AG08396 (cell line): ENCODE measurements around the gene DERL3.

ENCODE experiments used
- DNase-seq: peaks from one replicate; pipeline ENCODE4 v3.0.0; 2012; ENCODE audit warnings: low spot score, mixed read lengths

Gene DERL3

DNA sequence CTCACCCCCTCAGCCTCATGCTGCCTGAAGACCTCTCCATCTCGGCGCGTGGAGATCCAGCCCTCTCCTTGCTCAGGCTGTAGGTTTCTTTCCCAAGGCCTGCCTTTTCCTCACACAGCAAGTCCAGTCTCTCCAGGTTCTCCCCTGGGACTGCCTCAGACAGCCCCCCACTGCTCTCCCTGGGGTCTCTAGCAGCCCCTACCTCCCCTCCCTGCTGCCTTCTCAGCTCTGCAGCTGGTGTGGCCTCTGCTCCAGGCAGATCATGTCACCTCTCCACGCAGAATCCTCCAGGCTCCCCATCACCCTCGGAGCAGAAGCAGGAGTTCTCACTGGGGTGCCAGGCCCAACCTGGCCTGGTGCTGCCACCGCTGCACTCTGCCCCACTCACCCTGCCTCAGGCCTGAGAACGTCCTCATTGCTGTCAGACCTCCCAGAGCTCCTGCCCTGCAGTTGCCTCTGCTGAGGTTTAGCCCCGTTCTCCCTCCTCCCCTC is 36.9 kb downstream of the DERL3 start:
- DNase-seq = no peak

DNA sequence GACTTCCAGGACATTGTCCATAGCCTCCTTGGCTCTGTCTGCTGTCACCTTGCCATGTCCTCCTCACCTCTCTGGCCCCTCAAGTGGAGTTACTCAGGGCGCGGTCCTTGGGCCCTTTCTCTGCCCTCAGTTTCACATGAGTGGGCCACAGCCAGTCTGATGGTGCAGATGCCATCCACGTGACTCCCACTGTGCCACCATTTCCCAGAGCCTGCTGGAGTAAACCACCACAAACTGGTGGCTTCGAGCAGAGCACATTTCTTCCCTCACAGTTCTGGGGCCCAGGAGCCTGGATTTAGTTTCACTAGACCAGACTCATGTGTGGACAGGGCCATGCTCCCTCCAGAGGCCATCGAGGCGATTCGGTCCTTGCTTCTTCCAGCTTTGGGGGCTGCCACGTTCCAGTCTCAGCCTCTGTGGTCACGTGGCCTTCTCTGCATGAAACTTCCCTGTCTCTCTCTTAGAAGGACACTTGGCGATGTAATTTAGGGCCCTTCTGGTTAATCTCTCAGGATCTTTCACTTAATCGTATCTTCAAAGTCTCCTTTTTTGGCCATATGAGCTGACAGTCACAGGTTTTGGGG is 37.5 kb downstream of the DERL3 start:
- no peak for DNase-seq

DNA sequence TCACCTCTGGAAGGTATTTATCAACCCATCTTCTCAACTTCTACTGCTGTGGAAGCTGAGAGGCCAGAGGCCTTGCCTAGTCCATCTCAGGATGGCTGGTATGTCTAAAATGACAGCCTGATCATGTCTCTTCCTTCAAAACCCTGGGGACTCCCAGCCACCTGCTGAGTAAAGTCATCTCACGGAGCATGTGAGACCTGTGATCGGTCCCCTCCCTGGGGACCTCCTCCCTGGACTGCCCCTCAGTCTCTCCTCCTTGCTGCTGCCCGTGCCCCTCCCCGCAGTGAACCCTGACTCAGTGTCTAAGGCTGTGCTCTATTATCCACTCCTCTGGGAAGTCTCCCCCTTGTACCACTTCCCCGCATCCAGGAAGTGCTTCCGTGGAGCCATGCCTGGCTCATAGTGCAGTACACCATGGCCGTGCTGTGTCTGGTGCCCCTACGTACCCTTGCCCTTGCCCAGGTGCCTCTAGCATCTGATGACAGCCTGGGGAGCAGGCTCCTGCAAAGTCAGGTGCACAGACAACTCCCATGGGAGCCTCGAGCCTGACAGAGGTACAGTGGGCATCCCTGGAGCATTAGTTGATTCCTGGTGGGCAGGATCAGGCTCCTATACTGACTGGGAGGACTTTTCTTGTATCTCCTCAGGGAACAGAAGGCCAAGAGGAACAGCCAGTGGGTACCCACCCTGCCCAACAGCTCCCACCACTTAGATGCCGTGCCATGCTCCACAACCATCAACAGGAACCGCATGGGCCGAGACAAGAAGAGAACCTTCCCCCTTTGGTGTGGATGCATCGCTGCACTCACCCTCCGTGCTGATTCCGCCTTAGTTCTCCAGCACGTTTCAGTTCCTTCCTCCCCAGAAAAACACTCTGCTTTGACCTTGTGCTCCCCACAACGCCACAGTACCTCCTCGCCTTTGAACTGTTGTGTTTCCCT is 38.2 kb downstream of the DERL3 start:
- DNase-seq = no peak

DNA sequence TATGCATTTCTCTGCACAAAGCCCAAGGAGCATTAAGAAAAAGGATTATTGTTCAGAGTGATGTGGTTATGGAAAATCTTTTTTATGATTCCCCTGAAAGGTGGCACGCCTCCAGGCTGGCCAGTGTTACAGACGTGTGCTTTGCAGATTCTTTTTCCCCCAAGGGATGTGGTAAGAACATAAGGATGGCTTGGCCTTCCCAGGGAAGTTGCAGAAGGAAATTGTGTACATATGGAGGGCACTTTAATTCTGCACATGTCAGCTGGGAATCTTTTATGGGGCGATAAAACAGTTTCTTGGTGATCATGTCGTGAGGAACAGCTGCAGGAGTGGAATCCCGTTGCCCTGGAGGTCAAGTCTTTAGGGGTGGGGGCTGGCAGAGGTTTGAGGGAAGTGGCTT is 42.3 kb downstream of the DERL3 start:
- no peak for DNase-seq

DNA sequence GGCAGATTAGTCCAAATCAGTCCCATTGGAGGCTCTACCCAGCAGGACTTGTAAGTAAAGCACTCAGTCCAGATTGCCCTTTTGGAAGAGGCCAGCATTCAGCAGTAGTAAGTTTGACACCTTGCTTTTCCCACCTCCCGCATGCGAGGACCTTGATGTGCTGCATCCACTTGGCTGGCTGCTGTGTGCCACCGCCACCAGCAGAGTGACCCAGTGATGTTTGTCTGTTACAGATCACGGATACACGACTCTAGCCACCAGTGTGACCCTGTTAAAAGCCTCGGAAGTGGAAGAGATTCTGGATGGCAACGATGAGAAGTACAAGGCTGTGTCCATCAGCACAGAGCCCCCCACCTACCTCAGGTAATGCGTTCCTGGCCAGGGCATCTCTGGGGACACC is 45.5 kb downstream of the DERL3 start:
- no peak for DNase-seq

DNA sequence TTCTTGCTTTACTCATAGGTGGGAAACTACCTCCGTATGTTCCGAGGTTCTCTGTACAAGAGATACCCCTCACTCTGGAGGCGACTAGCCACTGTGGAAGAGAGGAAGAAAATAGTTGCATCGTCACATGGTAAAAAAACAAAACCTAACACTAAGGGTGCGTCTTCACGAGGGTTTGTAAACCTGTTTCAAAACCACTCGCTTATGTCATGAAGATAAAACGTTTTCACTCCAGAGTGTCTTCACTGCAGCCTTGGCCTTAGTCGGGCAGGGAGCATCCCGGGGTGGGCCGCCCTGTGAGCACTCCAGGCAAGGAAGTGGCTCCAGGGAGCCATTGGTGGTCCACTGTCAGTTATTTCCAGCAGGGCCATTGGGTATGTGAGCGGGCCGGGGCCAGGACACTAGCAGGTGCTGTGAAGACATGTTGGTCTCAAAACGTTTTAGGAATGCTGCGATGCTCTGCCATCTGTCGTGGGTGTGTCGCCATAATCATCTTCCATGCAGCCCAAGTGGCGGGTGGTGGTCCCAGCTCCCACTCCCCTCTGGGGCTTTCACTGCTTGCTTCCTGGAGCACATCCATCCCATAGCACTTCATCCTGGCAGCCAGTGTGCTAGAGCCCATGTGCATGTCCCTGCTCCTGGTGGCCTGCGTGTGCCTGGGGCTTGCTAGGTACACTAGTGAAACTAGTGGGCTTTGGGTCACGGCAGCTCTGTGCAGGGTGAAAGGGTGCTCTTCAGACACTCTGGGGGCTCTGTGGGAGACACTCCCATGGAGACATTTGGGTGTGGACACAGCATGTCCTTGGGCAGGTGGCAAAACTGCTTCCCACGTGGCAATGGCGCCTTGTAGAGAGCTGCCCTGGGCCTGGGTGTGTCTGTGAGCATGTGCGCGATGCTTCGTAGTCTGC is 46.8 kb downstream of the DERL3 start:
- no peak for DNase-seq

DNA sequence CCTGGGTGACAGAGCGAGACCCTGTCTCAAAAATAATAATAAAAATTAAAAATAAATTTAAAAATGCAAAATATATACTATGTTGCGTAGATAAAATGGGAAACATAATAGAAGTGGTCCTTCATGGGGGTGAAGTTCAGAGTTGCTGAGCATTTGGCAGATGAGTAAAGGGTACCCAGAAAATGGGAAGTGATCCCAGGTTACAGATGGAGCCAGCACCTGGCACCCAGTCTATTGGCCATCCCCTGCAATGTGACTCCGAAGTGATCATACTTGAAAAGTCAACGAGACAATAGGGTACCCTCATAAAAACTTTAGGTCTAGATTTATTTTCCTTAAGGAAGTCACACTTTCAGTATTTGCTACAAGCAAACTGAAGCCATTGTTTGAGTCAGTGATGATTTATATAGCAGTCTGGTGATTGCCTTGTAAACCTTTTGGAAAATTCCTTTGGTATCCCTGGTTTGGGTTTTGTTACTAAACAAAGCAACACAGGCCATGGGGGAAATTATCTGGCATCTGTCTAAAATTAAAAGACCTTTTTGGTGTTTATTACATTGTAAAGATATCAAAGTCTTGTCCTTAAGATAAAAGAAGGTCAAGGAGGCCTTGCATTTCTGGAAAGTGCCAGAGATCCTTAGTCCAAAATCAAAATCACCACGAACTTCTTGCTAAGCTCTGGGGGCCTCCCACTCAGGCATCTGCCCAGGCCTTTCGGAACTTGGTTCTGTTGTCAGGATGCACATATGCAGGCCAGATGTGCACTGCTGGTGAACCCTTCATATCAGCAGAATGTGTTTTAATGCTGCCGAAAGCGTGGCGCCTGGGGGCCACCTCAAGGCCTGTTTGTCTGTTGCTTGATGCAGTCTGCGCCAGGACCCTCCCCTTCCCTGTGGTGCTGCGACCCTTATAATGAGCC is 47.7 kb downstream of the DERL3 start:
- DNase-seq = no peak

DNA sequence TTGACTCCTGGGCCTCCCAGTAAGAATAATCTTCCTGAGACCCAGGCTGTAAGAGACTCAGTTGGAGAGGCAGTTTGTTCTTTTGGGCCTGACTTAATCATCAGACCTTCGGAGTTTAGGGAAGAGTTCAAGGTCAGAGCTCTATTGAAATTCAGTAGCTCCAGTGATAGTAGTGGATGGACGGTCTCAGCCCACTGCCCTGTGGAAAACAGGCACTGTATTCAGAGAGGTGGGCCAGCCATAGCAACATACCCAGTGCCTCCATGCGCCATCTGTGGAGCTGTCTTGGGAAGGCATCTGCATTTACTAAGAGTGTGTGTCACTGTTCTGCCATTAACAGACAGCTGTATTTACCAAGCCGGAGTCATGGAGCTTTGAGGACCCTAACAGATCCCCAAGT is 49.2 kb downstream of the DERL3 start:
- DNase-seq = no peak

DNA sequence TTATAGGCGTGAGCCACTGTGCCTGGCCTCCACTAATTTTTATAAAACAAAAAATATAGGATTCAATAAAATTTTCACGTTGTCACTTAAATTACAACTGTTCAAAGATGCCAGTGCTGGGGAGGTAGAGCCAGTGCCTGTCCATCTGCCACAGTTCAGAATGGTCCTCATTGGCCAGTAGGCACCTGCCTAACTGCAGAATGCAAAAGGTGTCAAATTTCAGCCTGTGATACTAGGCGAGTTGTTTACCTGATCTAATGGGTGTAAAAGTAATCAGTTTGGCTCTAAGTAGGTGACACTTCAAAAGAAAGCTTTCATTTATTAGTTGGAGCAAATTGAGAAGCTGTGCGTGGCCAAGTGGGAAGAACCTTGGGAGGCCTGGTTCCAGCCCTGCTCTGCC is 49.7 kb downstream of the DERL3 start:
- no peak for DNase-seq

DNA sequence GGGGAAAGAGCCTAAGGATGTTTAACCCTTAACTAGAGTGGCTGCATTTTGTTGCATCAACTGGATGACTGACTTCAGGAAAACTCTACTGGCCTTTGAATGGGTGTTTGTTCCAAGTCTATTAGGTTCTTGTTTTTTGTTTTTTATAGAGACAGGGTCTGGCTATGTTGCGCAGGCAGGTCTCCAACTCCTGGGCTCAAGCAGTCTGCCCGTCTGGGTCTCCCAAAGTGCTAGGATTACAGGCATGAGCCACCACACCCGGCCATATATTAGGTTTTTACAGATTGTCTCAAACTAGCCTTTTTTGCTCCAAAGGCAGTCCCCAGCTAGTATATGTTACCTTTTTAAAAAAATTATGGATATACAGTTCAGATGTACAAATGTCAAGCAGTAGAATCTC is 50.9 kb downstream of the DERL3 start:
- DNase-seq = no peak

DNA sequence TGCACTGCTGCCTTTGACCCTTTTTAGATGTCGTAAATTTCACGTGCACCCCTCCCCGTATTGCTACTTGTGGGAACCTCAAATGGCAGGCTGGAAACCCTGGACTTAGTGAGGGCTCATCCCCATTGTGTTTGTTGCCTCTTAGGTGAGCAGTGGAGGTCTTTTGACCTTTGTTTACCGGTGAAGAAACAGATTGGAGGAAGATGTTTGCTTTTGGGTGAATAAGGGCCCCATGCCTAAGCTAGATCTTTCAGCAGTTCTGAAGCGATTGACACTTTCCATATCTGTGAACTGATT is 51.3 kb downstream of the DERL3 start:
- DNase-seq = no peak

DNA sequence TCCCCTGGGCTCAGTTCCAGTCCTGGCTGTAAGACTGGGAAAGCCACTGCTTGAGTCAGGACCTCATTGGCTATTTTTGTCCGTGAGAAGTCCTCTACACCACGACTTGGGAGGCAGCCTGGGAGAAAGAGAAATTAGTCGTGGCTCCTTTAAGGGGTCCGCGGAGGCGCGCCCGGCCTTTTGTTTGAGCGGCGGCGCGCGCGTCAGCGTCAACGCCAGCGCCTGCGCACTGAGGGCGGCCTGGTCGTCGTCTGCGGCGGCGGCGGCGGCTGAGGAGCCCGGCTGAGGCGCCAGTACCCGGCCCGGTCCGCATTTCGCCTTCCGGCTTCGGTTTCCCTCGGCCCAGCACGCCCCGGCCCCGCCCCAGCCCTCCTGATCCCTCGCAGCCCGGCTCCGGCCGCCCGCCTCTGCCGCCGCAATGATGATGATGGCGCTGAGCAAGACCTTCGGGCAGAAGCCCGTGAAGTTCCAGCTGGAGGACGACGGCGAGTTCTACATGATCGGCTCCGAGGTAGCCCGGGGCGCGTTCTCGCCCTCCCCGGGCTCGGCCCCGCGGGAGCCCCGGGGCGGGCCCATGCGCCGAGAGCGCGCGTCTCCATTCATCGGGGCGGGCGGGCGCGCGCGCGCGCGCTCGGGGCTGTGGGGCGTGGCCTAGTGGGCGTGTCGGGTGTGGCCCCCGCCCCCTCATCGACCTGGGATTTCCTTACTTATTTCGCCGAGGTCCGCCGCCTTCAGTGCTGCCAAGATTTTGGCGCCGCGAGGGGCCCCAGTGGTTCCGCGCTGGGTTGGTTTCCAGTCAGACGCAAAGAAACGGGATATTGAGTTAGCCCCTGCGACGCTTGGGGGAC is 51.8 kb downstream of the DERL3 start, which contains the start of gene SMARCB1:
SMARCB1 (plus strand) TSS at position 215 of the 848 bp plus-strand sequence; CDS start at position 419, 204 bp downstream.
- peak; percentile 97 for DNase-seq

DNA sequence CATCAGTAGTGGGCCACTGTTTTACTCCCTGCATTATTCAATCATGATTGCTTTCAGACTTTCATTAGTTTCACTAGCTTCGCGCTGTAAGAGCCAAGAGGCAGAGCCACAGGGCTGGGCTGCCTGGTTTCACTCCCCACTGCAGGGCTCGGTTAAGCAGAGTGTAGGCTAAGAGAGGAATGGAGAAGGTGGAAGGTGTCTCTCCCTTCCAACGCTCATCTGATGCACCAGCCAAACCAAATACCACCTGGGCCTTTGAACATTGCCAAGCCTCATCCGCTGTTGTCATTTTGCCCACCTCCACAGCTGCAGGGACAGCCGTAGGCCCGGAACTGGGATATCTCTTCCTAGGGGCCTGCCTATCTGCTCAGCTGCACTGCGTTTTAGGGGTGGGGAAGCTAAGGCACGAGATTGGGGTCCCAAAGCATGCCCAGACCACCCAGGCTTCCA is 52.5 kb downstream of the DERL3 start:
- DNase-seq = no peak
